Uterus (tissue), 4 donors: Measurements from ENCODE around the gene SLC9C1. TPM values are rescaled to one million over a fixed set of nuclear protein-coding genes. Genes with fewer than 3 reads are reported as not detected.

Experiments used
- DNase-seq, 2 donors: peaks; one replicate each; pipeline ENCODE4 v3.0.0-alpha.2; 2019 to 2020
- H3K27ac ChIP-seq, 2 donors: fragments of 200-600 bp; sonication (generic); 1 replicate in 1 of 2; 2 replicates in 1 of 2; pipeline ENCODE4 v1.5.1; 2016 to 2018
- H3K27me3 ChIP-seq, 2 donors: fragments of 200-600 bp; sonication (generic); one replicate each; pipeline ENCODE4 v1.5.1; 2018 to 2019; ENCODE audit warnings: control low read depth in 1 of 2
- H3K36me3 ChIP-seq, 2 donors: fragments of 200-600 bp; sonication (generic); one replicate each; pipeline ENCODE4 v1.5.1; 2019; ENCODE audit warnings: control low read depth in 1 of 2
- H3K4me1 ChIP-seq, 2 donors: fragments of 200-600 bp; sonication (generic); one replicate each; pipeline ENCODE4 v1.5.1; 2018 to 2019; ENCODE audit warnings: control low read depth in 1 of 2
- H3K4me3 ChIP-seq, 2 donors: fragments of 200-600 bp; sonication (generic); 1 replicate in 1 of 2; 2 replicates in 1 of 2; pipeline ENCODE4 v1.5.1; 2018 to 2019; ENCODE audit warnings: mild to moderate bottlenecking in 1 of 2
- H3K9me3 ChIP-seq, 2 donors: fragments of 200-600 bp; sonication (generic); one replicate each; pipeline ENCODE4 v1.5.1; 2019; ENCODE audit warnings: control low read depth in 1 of 2
- CTCF ChIP-seq, 4 experiments: fragments of 200-600 bp in 2 of 4; fragments of 450-650 bp in 2 of 4; sonication (generic) in 2 of 4; IDR thresholded peaks; one replicate each; pipeline ENCODE4 v1.5.1; 2016 to 2019; ENCODE audit warnings: antibody characterized with exemption in 4 of 4, mild to moderate bottlenecking in 2 of 4, moderate library complexity in 1 of 4
- POLR2A ChIP-seq, 2 donors: fragments of 450-650 bp; IDR thresholded peaks; one replicate each; pipeline ENCODE4 v1.6.1; 2016; ENCODE audit warnings: antibody characterized with exemption in 2 of 2, mild to moderate bottlenecking in 1 of 2, moderate library complexity in 1 of 2
- intact Hi-C: fragments of 100-400 bp; cut with DNase I; formaldehyde crosslinking; loops from one replicate; pipeline ENCODE4 v1.15.1; 2023; ENCODE audit warnings: low total_unique reads
- total RNA-seq, 4 donors: library from RNA; depleted of rRNA in 3 of 4; stranded (reverse); fragments of >200 nt in 3 of 4; gene quantifications; one replicate each; pipeline versions ENCODE4 v1.1.0 to v1.2.4, GENCODE V29; 2014 to 2023
- donor health status: DM: yes; HTN: yes; CAD: no.

SLC9C1 gene
- total RNA-seq, 4 donors from 2014 or later: 0.49 to 1.7 TPM; not detected in 2

DNA sequence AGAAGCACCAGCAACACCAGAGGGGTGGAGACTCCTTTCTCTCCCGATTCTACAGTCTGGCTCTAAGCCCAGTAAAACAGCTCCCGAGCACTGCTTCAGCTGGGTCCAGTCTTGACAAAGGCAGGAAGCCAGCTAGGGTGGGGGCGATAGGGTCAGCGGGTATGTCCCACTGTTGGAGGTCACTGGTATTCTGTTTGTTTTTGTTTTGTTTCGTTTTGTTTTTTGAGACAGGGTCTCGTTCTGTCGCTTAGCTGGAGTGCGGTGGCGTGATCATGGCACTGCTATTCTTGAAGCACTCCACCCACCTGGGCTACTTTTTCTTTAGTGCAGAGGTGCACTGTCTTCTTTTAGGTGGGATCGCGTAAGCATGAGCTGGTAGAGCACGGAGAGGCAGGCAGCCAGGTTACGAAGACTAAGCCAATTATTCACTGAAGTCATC lies 177.2 kb downstream of the SLC9C1 start:
- Histone ChIP-seq H3K27me3 (no peaks in the 10 kb centered on the region), H3K4me1 (no peaks in the 10 kb centered on the region), H3K4me3 (no peak overlapping the region), H3K36me3 (no peaks in the 10 kb centered on the region), H3K9me3 (no peaks in the 10 kb centered on the region), H3K27ac (no peak overlapping the region)
- intact Hi-C loops: no loop called here
- no peak for DNase-seq
- TF ChIP-seq POLR2A (IDR thresholded peaks at IDR 0.05) (no peak), CTCF (IDR thresholded peaks at IDR 0.05) (no peak)

GRCh38 chr3:112115806-112116383 lies 178.1 kb downstream of the SLC9C1 start:
- no peaks in the 10 kb centered on the region for H3K9me3 ChIP-seq
- intact Hi-C loops: no loop called here
- H3K4me1 ChIP-seq: no peaks in the 10 kb centered on the region
- no peak for DNase-seq
- H3K4me3 ChIP-seq: no peak overlapping the region
- no peaks in the 10 kb centered on the region for H3K36me3 ChIP-seq
- TF ChIP-seq POLR2A (IDR thresholded peaks at IDR 0.05) (no peak), CTCF (IDR thresholded peaks at IDR 0.05) (no peak)
- no peaks in the 10 kb centered on the region for H3K27me3 ChIP-seq
- no peak overlapping the region for H3K27ac ChIP-seq

- no peaks in the 10 kb centered on the region for H3K4me1 ChIP-seq
- no peaks in the 10 kb centered on the region for H3K9me3 ChIP-seq
- no peaks in the 10 kb centered on the region for H3K27me3 ChIP-seq
- H3K4me3 ChIP-seq: no peak overlapping the region
- no peaks in the 10 kb centered on the region for H3K36me3 ChIP-seq
- TF ChIP-seq CTCF (IDR thresholded peaks at IDR 0.05): no peak
- TF ChIP-seq POLR2A (IDR thresholded peaks at IDR 0.05): no peak
- H3K27ac ChIP-seq: no peak overlapping the region
- no peak for DNase-seq
- intact Hi-C loops: no loop called here
Measured at GRCh38 chr3:112115161-112115739, 178.8 kb downstream of the SLC9C1 start.

DNA sequence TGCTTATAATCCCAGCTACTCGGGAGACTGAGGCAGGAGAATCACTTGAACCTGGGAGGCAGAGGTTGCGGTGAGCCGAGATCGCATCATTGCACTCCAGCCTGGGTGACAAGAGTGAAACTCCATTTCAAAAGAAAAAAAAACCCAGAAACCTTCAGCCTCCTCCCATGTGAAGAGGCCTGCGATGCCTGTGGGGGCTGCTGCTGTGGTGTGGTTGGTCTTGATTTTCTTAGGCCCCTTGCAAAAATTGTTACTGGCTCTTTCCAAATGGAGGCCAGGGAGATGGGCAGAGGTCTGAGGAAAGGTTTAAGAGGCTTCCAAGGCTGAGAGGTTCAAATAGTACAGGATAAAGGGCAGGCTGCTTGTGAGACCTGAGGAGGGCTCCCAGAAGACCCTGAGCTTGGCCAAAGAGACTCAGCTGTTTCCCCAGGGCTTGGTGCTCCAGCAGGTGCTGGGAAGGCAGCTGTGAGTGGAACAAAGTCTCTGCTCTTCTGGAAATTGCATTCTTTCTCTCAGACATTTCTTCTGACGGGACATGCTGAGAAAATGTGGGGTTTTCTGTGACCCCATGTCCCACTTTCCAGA lies 179.3 kb downstream of the SLC9C1 start:
- TF ChIP-seq POLR2A (IDR thresholded peaks at IDR 0.05): no peak
- no peak for TF ChIP-seq CTCF (IDR thresholded peaks at IDR 0.05)
- H3K9me3 ChIP-seq: no peaks in the 10 kb centered on the region
- no peak overlapping the region for H3K27ac ChIP-seq
- H3K27me3 ChIP-seq: no peaks in the 10 kb centered on the region
- H3K4me3 ChIP-seq: no peak overlapping the region
- H3K36me3 ChIP-seq: no peaks in the 10 kb centered on the region
- DNase-seq: no peak
- H3K4me1 ChIP-seq: no peaks in the 10 kb centered on the region
- intact Hi-C loops: no loop called here

- DNase-seq: no peak
- TF ChIP-seq POLR2A (IDR thresholded peaks at IDR 0.05) (no peak), CTCF (IDR thresholded peaks at IDR 0.05) (peak in 3 of 4 experiments; percentile 21 to 35 (median 21))
- intact Hi-C loops: no loop called here
Measured at GRCh38 chr3:112111785-112112402, 182.1 kb downstream of the SLC9C1 start.

More at GRCh38 chr3:112111785-112112402, 182.1 kb downstream of the SLC9C1 start:
- no peak overlapping the region for H3K27ac ChIP-seq
- no peaks in the 10 kb centered on the region for H3K4me1 ChIP-seq
- no peak overlapping the region for H3K4me3 ChIP-seq
- no peaks in the 10 kb centered on the region for H3K27me3 ChIP-seq
- no peaks in the 10 kb centered on the region for H3K9me3 ChIP-seq
- no peaks in the 10 kb centered on the region for H3K36me3 ChIP-seq
